HG03354 (cell line): ENCODE data around the gene UTP11.
A peak's percentile ranks its signal among the peaks of the same experiment; 100 is the strongest.
"Not testable (repeated sequence)": the region's sequence is repeated elsewhere in the genome, so short reads cannot be mapped to it uniquely, and the experiment has no call there.

Experiments used
- ATAC-seq: cut with Tn5 transposase; IDR thresholded peaks from one replicate; pipeline ENCODE4 v1.9.1; 2021; ENCODE audit warnings: mild to moderate bottlenecking; ENCODE audit not compliant: unreplicated experiment, poor library complexity, severe bottlenecking

Gene UTP11

GRCh38 chr1:38025664-38026063 is 13.1 kb downstream of the UTP11 start:
- ATAC-seq: no peak

- ATAC-seq: no peak
Observed at GRCh38 chr1:38026592-38027200, 14.2 kb downstream of the UTP11 start.

GRCh38 chr1:38027201-38028104 is 14.9 kb downstream of the UTP11 start:
- ATAC-seq: no peak

- peak; percentile 72 for ATAC-seq
Observed at GRCh38 chr1:38028105-38028591, 15.6 kb downstream of the UTP11 start.

- no peak for ATAC-seq
Observed at GRCh38 chr1:38028671-38029070, 16.1 kb downstream of the UTP11 start.

- no peak for ATAC-seq
Observed at GRCh38 chr1:38029081-38029681, 16.6 kb downstream of the UTP11 start.

- ATAC-seq: peak; percentile 51
Observed at GRCh38 chr1:38029685-38030511, 17.4 kb downstream of the UTP11 start.

GRCh38 chr1:38030596-38031512 is 18.3 kb downstream of the UTP11 start:
- no peak for ATAC-seq

GRCh38 chr1:38031513-38031866 is 19.0 kb downstream of the UTP11 start:
- no peak for ATAC-seq

- ATAC-seq: not testable (repeated sequence)
Observed at GRCh38 chr1:38032992-38033391, 20.5 kb downstream of the UTP11 start.

- ATAC-seq: no peak
Observed at GRCh38 chr1:38034871-38035270, 22.3 kb downstream of the UTP11 start.

- no peak for ATAC-seq
Observed at GRCh38 chr1:38037221-38037939, 24.8 kb downstream of the UTP11 start.

GRCh38 chr1:38038861-38039260 is 26.3 kb downstream of the UTP11 start:
- ATAC-seq: no peak

- ATAC-seq: no peak
Observed at GRCh38 chr1:38039331-38040088, 27.0 kb downstream of the UTP11 start.

- no peak for ATAC-seq
Observed at GRCh38 chr1:38041936-38042834, 29.7 kb downstream of the UTP11 start.

- ATAC-seq: no peak
Observed at GRCh38 chr1:38043036-38043747, 30.7 kb downstream of the UTP11 start.
